Measurements from ENCODE around the gene TNS4. TPM values are rescaled to one million over a fixed set of nuclear protein-coding genes. Genes with fewer than 3 reads are reported as not detected.
A peak's percentile ranks its signal among the peaks of the same experiment; 100 is the strongest.

TNS4 gene
- polyA plus RNA-seq, 2 of the 4 experiments (the other 2 are of a cell fraction): 24.2 to 73.5 TPM

DNA sequence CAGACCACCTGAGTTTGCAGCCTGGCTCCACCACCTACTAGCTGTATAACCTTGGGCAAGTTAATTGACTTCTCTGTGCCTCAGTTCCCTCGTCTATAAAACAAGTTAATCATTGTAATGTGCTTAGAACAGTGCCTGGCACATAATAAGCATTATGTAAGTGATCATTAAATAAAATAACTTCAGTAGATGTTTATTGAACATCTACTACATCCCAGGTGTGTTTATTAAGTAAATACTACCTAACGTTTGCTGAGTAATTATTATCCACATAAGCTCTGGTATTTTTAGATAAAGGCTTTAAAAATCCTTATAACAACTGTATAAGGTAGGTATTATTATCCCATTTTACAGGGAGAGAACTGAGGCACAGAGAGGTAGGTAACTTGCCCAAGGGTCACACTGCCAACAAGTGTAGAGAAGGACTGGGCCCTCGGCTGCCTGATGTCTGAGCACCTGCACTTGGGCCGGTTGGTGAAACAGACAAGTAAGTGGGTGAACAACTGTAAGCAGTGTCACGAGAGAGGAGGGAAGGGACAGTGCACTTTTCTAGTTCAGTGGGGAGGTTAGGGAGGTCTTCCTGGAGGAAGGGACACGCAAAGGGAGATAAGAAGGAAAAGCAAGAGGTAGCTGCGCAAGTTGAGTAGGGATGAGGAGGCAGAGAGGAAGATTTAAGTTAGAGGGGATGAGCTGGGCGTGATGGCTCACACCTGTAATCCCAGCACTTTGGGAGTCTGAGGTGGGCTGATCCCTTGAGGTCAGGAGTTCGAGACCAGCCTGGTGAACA, 4.6 kb downstream of the TNS4 start:
- TF ChIP-seq HDAC2 (IDR thresholded peaks at IDR 0.05) (0 out of 2 replicates have a peak, but pooled peaks have one; percentile 37), ZFP36 (IDR thresholded peaks at IDR 0.05; ENCODE audit: borderline replicate concordance, partially characterized antibody) (peak; percentile 77), KDM1A (IDR thresholded peaks at IDR 0.05; ENCODE audit: low read depth) (no peak)
- no peak for FAIRE-seq
- peak overlapping the region; percentile 96 to 97 for H3K27ac ChIP-seq
- WGBS (ENCODE audit: missing lambda C conversion rate): 69% methylated on average over 9 of the region's 9 CpGs
- peaks cover 98% of the 10 kb centered on the region for H3K4me1 ChIP-seq
- CTCF ChIA-PET: interaction anchor here (2.5 to 7.7 kb wide), 6 partner anchors 10 to 36 kb away, joined by 8 to 91 read pairs (median 32); no protein-coding TSS in a partner anchor
- POLR2A ChIA-PET: interaction anchor here (1.0 to 2.4 kb wide), 6 partner anchors 10 to 62 kb away, joined by 4 to 21 read pairs (median 6); no protein-coding TSS in a partner anchor
- peak overlapping the region; percentile 94 for H3K4me2 ChIP-seq
- peak overlapping the region; percentile 60; the same call in 2 of the 3 replicates for H3K4me3 ChIP-seq
- no peak for DNase-seq (ENCODE audit: low read depth in 1 of 2, low spot score in 1 of 2)
- ATAC-seq: no peak
- H3K9me3 ChIP-seq: no peaks in the 10 kb centered on the region

- H3K4me3 ChIP-seq: no peak overlapping the region
- H3K9me3 ChIP-seq: no peaks in the 10 kb centered on the region
- H3K27ac ChIP-seq: peak overlapping the region; percentile 96 to 97
- TF ChIP-seq, protein P1, sequence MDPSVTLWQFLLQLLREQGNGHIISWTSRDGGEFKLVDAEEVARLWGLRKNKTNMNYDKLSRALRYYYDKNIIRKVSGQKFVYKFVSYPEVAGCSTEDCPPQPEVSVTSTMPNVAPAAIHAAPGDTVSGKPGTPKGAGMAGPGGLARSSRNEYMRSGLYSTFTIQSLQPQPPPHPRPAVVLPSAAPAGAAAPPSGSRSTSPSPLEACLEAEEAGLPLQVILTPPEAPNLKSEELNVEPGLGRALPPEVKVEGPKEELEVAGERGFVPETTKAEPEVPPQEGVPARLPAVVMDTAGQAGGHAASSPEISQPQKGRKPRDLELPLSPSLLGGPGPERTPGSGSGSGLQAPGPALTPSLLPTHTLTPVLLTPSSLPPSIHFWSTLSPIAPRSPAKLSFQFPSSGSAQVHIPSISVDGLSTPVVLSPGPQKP (IDR thresholded peaks at IDR 0.05; ENCODE audit: low read depth, low read length): no peak
- TF ChIP-seq POLR2AphosphoS2 (conservative IDR thresholded peaks at IDR 0.05; ENCODE audit: low read length): peak; percentile 91; the same call in 1 of the 2 replicates
- FAIRE-seq (no peak), DNase-seq (ENCODE audit: low read depth in 1 of 2, low spot score in 1 of 2) (no peak), ATAC-seq (no peak)
- 97% methylated on average over 3 of the region's 6 CpGs for WGBS (ENCODE audit: missing lambda C conversion rate)
- ChIA-PET POLR2A (interaction anchor here (1.4 to 2.4 kb wide), 2 partner anchors 20 to 37 kb away, joined by 4 to 6 read pairs; no protein-coding TSS in a partner anchor), CTCF (interaction anchor here (0.9 to 7.7 kb wide), 9 partner anchors 10 to 133 kb away, joined by 3 to 91 read pairs (median 5); no protein-coding TSS in a partner anchor)
- H3K4me2 ChIP-seq: peak overlapping the region; percentile 94
- peaks cover 98% of the 10 kb centered on the region for H3K4me1 ChIP-seq
Observed at GRCh38 chr17:40496170-40496569, 5.3 kb downstream of the TNS4 start.

GRCh38 chr17:40495140-40495539, 6.3 kb downstream of the TNS4 start:
- DNase-seq (ENCODE audit: low read depth in 1 of 2, low spot score in 1 of 2) (no peak), FAIRE-seq (no peak), ATAC-seq (no peak)
- CTCF ChIA-PET: interaction anchor here (0.6 to 7.7 kb wide), 15 partner anchors 8 to 1190 kb away, joined by 3 to 91 read pairs (median 4); no protein-coding TSS in a partner anchor
- WGBS (ENCODE audit: missing lambda C conversion rate): 74% methylated on average over 5 of the region's 5 CpGs
- TF ChIP-seq JUNB (IDR thresholded peaks at IDR 0.05) (no peak), CEBPB (IDR thresholded peaks at IDR 0.05) (no peak), RNF2 (IDR thresholded peaks at IDR 0.05; ENCODE audit: borderline replicate concordance, low read depth) (no peak), SMC3 (IDR thresholded peaks at IDR 0.05) (no peak), CHD4 (IDR thresholded peaks at IDR 0.05; ENCODE audit: borderline replicate concordance) (no peak), KDM5A (IDR thresholded peaks at IDR 0.05) (no peak), MAFK (IDR thresholded peaks at IDR 0.05; ENCODE audit: partially characterized antibody) (no peak), PHF8 (IDR thresholded peaks at IDR 0.05; ENCODE audit: borderline replicate concordance, low read depth) (no peak)
- TF ChIP-seq, protein P2, sequence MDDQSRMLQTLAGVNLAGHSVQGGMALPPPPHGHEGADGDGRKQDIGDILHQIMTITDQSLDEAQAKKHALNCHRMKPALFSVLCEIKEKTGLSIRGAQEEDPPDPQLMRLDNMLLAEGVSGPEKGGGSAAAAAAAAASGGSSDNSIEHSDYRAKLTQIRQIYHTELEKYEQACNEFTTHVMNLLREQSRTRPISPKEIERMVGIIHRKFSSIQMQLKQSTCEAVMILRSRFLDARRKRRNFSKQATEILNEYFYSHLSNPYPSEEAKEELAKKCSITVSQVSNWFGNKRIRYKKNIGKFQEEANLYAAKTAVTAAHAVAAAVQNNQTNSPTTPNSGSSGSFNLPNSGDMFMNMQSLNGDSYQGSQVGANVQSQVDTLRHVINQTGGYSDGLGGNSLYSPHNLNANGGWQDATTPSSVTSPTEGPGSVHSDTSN (IDR thresholded peaks at IDR 0.05): no peak
- TF ChIP-seq, protein P3, sequence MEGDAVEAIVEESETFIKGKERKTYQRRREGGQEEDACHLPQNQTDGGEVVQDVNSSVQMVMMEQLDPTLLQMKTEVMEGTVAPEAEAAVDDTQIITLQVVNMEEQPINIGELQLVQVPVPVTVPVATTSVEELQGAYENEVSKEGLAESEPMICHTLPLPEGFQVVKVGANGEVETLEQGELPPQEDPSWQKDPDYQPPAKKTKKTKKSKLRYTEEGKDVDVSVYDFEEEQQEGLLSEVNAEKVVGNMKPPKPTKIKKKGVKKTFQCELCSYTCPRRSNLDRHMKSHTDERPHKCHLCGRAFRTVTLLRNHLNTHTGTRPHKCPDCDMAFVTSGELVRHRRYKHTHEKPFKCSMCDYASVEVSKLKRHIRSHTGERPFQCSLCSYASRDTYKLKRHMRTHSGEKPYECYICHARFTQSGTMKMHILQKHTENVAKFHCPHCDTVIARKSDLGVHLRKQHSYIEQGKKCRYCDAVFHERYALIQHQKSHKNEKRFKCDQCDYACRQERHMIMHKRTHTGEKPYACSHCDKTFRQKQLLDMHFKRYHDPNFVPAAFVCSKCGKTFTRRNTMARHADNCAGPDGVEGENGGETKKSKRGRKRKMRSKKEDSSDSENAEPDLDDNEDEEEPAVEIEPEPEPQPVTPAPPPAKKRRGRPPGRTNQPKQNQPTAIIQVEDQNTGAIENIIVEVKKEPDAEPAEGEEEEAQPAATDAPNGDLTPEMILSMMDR (IDR thresholded peaks at IDR 0.05): no peak
- TF ChIP-seq, protein P4, sequence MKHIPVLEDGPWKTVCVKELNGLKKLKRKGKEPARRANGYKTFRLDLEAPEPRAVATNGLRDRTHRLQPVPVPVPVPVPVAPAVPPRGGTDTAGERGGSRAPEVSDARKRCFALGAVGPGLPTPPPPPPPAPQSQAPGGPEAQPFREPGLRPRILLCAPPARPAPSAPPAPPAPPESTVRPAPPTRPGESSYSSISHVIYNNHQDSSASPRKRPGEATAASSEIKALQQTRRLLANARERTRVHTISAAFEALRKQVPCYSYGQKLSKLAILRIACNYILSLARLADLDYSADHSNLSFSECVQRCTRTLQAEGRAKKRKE (CRISPR knock-in tag; IDR thresholded peaks at IDR 0.05; ENCODE audit: low read depth): no peak
- POLR2A ChIA-PET: interaction anchor here (1.1 to 2.2 kb wide), 2 partner anchors 9 to 38 kb away, joined by 7 to 9 read pairs; no protein-coding TSS in a partner anchor
- Histone ChIP-seq H3K27ac (peak overlapping the region; percentile 96 to 97), H3K9me3 (no peaks in the 10 kb centered on the region), H3K4me1 (peaks cover 98% of the 10 kb centered on the region), H3K4me2 (peak overlapping the region; percentile 94), H3K4me3 (0 out of 3 replicates have a peak overlapping the region, but pooled peaks have one; percentile 12)
